Parathyroid adenoma (tissue), 2 donors: ENCODE results near the gene CD247.

ENCODE experiments used
- H2AFZ ChIP-seq: fragments of 300-600 bp; sonication (generic); one replicate; pipeline ENCODE4 v1.7.0; 2017; ENCODE audit warnings: antibody characterized with exemption, mild to moderate bottlenecking
- H3K27ac ChIP-seq: fragments of 300-600 bp; sonication (generic); one replicate; pipeline ENCODE4 v1.7.0; 2017
- H3K27me3 ChIP-seq: fragments of 300-600 bp; sonication (generic); one replicate; pipeline ENCODE4 v1.7.0; 2017; ENCODE audit warnings: low read length; ENCODE audit not compliant: control insufficient read depth, insufficient read depth
- H3K36me3 ChIP-seq: fragments of 300-600 bp; sonication (generic); one replicate; pipeline ENCODE4 v1.7.0; 2017; ENCODE audit warnings: low read length; ENCODE audit not compliant: control insufficient read depth, insufficient read depth
- H3K4me1 ChIP-seq: fragments of 300-600 bp; sonication (generic); one replicate; pipeline ENCODE4 v1.7.0; 2017; ENCODE audit warnings: control low read depth
- H3K4me2 ChIP-seq: fragments of 300-600 bp; sonication (generic); one replicate; pipeline ENCODE4 v1.7.0; 2017; ENCODE audit warnings: low read length
- H3K4me3 ChIP-seq: fragments of 300-600 bp; sonication (generic); one replicate; pipeline ENCODE4 v1.7.0; 2017; ENCODE audit warnings: low read depth, low read length
- H3K79me2 ChIP-seq: fragments of 300-600 bp; sonication (generic); one replicate; pipeline ENCODE4 v1.7.0; 2017; ENCODE audit warnings: control low read depth
- H3K9ac ChIP-seq: fragments of 300-600 bp; sonication (generic); one replicate; pipeline ENCODE4 v1.7.0; 2017; ENCODE audit warnings: mild to moderate bottlenecking
- H3K9me3 ChIP-seq: fragments of 300-600 bp; sonication (generic); one replicate; pipeline ENCODE4 v1.7.0; 2017; ENCODE audit warnings: low read length; ENCODE audit not compliant: control insufficient read depth
- TF ChIP-seq, protein P1 (sequence below): fragments of 300-600 bp; sonication (generic); IDR thresholded peaks from one replicate; pipeline ENCODE4 v1.7.0; 2017; ENCODE audit warnings: antibody characterized with exemption, mild to moderate bottlenecking
- donor health status: primary hyperparathyroidism.

Gene CD247

DNA sequence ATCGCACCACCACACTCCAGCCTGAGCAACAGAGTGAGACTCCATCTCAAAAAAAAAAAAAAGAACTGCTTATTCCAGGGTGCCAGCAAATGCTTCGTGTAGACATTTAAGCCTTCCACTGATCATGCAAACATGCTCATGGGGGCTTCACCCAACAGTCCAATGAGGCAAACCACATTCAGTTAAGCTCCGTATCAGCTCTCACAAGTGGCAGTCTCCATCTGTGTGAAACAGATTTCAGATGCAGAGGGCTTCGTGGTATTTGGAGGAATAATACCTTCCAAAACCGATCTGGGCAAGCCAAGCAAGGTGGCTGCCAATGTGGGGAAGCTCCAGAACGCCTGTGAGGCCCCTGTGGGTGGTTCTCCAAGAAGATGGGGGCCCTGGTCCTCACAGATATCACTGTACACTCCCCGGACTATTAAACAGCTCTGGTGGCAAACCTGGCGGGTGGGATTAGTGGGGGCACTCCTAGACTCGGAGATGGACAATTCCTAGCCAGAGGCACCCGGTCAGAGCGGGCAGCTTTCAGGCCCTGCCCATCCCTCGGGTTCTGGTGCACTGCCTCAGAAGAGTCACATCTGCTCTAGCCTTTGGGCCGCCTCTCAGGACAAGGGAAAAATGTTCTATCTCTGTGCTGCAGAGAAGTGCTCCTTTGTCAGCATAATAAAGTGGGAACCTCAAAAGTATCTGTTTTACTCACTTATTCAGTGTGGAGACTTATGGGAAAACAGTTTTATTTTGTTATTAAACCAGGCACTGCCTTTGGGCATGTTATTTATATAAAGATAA lies 25.1 kb upstream of the CD247 start:
- no peak overlapping the region for H3K27ac ChIP-seq
- TF ChIP-seq, protein P1, sequence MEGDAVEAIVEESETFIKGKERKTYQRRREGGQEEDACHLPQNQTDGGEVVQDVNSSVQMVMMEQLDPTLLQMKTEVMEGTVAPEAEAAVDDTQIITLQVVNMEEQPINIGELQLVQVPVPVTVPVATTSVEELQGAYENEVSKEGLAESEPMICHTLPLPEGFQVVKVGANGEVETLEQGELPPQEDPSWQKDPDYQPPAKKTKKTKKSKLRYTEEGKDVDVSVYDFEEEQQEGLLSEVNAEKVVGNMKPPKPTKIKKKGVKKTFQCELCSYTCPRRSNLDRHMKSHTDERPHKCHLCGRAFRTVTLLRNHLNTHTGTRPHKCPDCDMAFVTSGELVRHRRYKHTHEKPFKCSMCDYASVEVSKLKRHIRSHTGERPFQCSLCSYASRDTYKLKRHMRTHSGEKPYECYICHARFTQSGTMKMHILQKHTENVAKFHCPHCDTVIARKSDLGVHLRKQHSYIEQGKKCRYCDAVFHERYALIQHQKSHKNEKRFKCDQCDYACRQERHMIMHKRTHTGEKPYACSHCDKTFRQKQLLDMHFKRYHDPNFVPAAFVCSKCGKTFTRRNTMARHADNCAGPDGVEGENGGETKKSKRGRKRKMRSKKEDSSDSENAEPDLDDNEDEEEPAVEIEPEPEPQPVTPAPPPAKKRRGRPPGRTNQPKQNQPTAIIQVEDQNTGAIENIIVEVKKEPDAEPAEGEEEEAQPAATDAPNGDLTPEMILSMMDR, result no peak
- H3K9me3 ChIP-seq, result no peaks in the 10 kb centered on the region
- H2AFZ ChIP-seq, result no peak overlapping the region
- no peaks in the 10 kb centered on the region for H3K36me3 ChIP-seq
- H3K27me3 ChIP-seq, result no peaks in the 10 kb centered on the region
- H3K4me1 ChIP-seq, result no peaks in the 10 kb centered on the region
- H3K4me2 ChIP-seq, result no peak overlapping the region
- no peak overlapping the region for H3K9ac ChIP-seq
- H3K79me2 ChIP-seq, result no peaks in the 10 kb centered on the region
- no peak overlapping the region for H3K4me3 ChIP-seq

GRCh38 chr1:167542109-167543032 lies 24.0 kb upstream of the CD247 start:
- no peaks in the 10 kb centered on the region for H3K9me3 ChIP-seq
- H3K27ac ChIP-seq, result no peak overlapping the region
- no peak overlapping the region for H3K4me3 ChIP-seq
- H3K9ac ChIP-seq, result no peak overlapping the region
- H3K4me2 ChIP-seq, result no peak overlapping the region
- TF ChIP-seq, protein P1, result no peak
- no peaks in the 10 kb centered on the region for H3K36me3 ChIP-seq
- no peaks in the 10 kb centered on the region for H3K79me2 ChIP-seq
- no peaks in the 10 kb centered on the region for H3K4me1 ChIP-seq
- H3K27me3 ChIP-seq, result no peaks in the 10 kb centered on the region
- H2AFZ ChIP-seq, result no peak overlapping the region

DNA sequence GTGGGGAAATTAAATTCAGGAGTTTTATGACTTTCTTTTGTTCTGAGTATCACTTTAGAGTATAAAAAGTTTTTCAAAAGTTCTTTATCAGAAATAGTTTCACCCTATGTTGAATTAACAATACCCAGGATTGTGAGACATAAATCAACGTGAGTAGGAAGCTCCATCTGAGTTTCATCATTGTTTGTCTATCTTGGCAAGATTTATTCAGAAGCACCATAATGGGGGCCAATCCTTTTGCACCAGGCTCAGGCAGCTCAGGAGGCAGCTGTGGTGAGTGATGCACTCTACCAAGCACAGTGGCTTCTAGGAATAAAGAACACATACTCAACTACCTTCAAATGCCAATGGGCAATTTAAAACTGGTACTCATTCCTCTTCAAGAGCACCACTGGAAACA lies 23.3 kb upstream of the CD247 start:
- H3K4me2 ChIP-seq, result no peak overlapping the region
- H3K36me3 ChIP-seq, result no peaks in the 10 kb centered on the region
- H3K27me3 ChIP-seq, result no peaks in the 10 kb centered on the region
- H3K27ac ChIP-seq, result no peak overlapping the region
- H3K9me3 ChIP-seq, result no peaks in the 10 kb centered on the region
- no peaks in the 10 kb centered on the region for H3K79me2 ChIP-seq
- TF ChIP-seq, protein P1, result no peak
- H3K9ac ChIP-seq, result no peak overlapping the region
- H3K4me1 ChIP-seq, result no peaks in the 10 kb centered on the region
- H2AFZ ChIP-seq, result no peak overlapping the region
- H3K4me3 ChIP-seq, result no peak overlapping the region

GRCh38 chr1:167541003-167541402 lies 22.7 kb upstream of the CD247 start:
- no peak overlapping the region for H3K9ac ChIP-seq
- H2AFZ ChIP-seq, result no peak overlapping the region
- TF ChIP-seq, protein P1, result no peak
- no peak overlapping the region for H3K4me2 ChIP-seq
- H3K79me2 ChIP-seq, result no peaks in the 10 kb centered on the region
- H3K4me3 ChIP-seq, result no peak overlapping the region
- no peaks in the 10 kb centered on the region for H3K27me3 ChIP-seq
- no peaks in the 10 kb centered on the region for H3K36me3 ChIP-seq
- H3K4me1 ChIP-seq, result no peaks in the 10 kb centered on the region
- no peak overlapping the region for H3K27ac ChIP-seq
- no peaks in the 10 kb centered on the region for H3K9me3 ChIP-seq
